Tibial artery (tissue), 4 donors: ENCODE data around the gene BMPR1B.

Source experiments
- DNase-seq, 2 donors: peaks; one replicate each; pipeline ENCODE4 v3.0.0-alpha.2; 2019
- H3K27ac ChIP-seq, 2 donors: fragments of 200-600 bp; sonication (generic) in 1 of 2; 1 replicate in 1 of 2; 2 replicates in 1 of 2; pipeline ENCODE4 v1.5.1; 2018 to 2019; ENCODE audit warnings: mild to moderate bottlenecking in 1 of 2
- H3K27me3 ChIP-seq, 2 donors: fragments of 200-600 bp; sonication (generic) in 1 of 2; one replicate each; pipeline versions ENCODE4 v1.5.1 to v1.6.0; 2016 to 2019
- H3K36me3 ChIP-seq, 3 donors: fragments of 200-600 bp; sonication (generic) in 2 of 3; one replicate each; pipeline ENCODE4 v1.5.1; 2016 to 2019; ENCODE audit warnings: mild to moderate bottlenecking in 2 of 3
- H3K4me1 ChIP-seq, 4 donors: fragments of 200-600 bp; sonication (generic) in 2 of 4; 1 replicate in 3 of 4; 2 replicates in 1 of 4; pipeline ENCODE4 v1.5.1; 2016 to 2019
- H3K4me3 ChIP-seq, 2 donors: fragments of 200-600 bp; sonication (generic) in 1 of 2; 1 replicate in 1 of 2; 2 replicates in 1 of 2; pipeline ENCODE4 v1.5.1; 2018 to 2019; ENCODE audit warnings: mild to moderate bottlenecking in 2 of 2
- H3K9me3 ChIP-seq, 3 donors: fragments of 200-600 bp; sonication (generic) in 1 of 3; one replicate each; pipeline ENCODE4 v1.5.1; 2016 to 2019
- intact Hi-C: fragments of 100-400 bp; cut with DNase I; formaldehyde crosslinking; loops from one replicate; pipeline ENCODE4 v1.15.0; 2023; ENCODE audit warnings: low total_unique reads
- TF ChIP-seq, protein P1 (sequence below), 2 experiments: fragments of 200-600 bp in 1 of 2; fragments of 450-650 bp in 1 of 2; IDR thresholded peaks; one replicate each; pipeline ENCODE4 v1.5.1; 2017 to 2019; ENCODE audit warnings: antibody characterized with exemption in 2 of 2, mild to moderate bottlenecking in 1 of 2, moderate library complexity in 1 of 2

Gene BMPR1B

DNA sequence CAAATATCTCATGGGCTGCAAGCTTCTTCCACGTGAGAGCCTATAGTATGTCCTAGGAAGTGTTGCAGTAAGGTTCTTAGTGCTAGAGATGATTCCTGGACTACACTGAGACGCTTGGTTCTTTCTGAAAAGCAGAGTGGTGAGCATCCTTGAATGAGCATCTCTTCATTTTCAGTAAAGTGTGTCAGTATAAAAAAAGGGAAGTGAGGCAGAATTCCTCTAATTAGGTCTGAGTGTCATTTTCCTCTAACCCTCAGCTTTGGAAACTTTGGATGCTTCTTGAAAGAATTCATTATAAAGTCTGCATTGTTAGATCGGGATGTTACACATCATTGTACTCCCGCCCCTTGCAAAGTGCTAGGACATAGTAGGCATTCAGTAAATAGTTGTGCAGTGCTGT is 5.2 kb downstream of the BMPR1B start:
- intact Hi-C loops = no loop called here
- Histone ChIP-seq H3K27me3 (no peaks in the 10 kb centered on the region), H3K36me3 (no peaks in the 10 kb centered on the region), H3K4me1 (peaks cover 0 to 6% (median 0%) of the 10 kb centered on the region in 4 donors), H3K4me3 (no peak overlapping the region), H3K27ac (no peak overlapping the region), H3K9me3 (no peaks in the 10 kb centered on the region)
- no peak for DNase-seq
- TF ChIP-seq, protein P1, sequence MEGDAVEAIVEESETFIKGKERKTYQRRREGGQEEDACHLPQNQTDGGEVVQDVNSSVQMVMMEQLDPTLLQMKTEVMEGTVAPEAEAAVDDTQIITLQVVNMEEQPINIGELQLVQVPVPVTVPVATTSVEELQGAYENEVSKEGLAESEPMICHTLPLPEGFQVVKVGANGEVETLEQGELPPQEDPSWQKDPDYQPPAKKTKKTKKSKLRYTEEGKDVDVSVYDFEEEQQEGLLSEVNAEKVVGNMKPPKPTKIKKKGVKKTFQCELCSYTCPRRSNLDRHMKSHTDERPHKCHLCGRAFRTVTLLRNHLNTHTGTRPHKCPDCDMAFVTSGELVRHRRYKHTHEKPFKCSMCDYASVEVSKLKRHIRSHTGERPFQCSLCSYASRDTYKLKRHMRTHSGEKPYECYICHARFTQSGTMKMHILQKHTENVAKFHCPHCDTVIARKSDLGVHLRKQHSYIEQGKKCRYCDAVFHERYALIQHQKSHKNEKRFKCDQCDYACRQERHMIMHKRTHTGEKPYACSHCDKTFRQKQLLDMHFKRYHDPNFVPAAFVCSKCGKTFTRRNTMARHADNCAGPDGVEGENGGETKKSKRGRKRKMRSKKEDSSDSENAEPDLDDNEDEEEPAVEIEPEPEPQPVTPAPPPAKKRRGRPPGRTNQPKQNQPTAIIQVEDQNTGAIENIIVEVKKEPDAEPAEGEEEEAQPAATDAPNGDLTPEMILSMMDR (IDR thresholded peaks at IDR 0.05) = no peak

DNA sequence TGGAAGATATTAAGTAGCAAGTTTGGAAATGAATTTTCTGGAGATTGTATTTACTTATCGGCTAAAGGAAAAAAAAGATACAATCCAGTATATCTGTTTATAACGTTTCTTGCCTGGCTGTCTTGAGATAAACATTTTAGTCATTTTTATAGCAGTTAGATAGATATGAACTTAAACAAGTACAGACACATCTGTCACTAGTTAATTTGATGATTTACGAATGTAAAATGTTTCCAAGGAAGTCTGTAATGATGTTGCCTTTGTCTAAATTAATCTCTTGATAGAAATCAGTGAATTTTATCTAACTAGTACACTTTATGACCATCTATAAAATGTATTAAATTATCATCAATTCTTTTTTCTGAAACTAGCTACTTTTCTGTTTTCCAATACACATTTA is 5.7 kb downstream of the BMPR1B start:
- Histone ChIP-seq H3K27ac (no peak overlapping the region), H3K9me3 (no peaks in the 10 kb centered on the region), H3K4me3 (no peak overlapping the region), H3K36me3 (no peaks in the 10 kb centered on the region), H3K27me3 (no peaks in the 10 kb centered on the region), H3K4me1 (peaks cover 0 to under 1% (median 0%) of the 10 kb centered on the region in 4 donors)
- intact Hi-C loops = no loop called here
- TF ChIP-seq, protein P1 (IDR thresholded peaks at IDR 0.05) = no peak
- no peak for DNase-seq

DNA sequence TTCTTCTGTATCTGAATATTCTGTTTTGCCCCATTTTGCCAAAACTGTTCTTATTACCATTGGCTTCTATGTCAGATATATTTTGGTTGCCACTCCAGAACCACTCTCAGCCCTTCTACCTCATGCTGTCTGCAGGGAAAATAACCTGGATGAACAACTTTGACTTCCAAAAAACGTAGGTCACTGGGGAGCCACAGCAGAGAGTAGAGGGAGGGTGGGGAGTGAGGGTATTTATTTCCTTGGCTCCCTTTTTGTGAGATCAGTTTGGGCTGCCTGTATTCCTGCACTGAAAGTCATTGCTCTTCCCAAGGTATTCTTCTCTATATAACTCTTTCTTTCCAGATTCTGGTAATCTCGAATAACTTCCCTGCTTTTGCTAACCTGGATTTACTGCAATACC is 6.3 kb downstream of the BMPR1B start:
- no peak for DNase-seq
- no peaks in the 10 kb centered on the region for H3K27me3 ChIP-seq
- H3K27ac ChIP-seq = no peak overlapping the region
- intact Hi-C loops = no loop called here
- no peaks in the 10 kb centered on the region for H3K4me1 ChIP-seq
- H3K4me3 ChIP-seq = no peak overlapping the region
- no peaks in the 10 kb centered on the region for H3K36me3 ChIP-seq
- no peaks in the 10 kb centered on the region for H3K9me3 ChIP-seq
- TF ChIP-seq, protein P1 (IDR thresholded peaks at IDR 0.05) = no peak

DNA sequence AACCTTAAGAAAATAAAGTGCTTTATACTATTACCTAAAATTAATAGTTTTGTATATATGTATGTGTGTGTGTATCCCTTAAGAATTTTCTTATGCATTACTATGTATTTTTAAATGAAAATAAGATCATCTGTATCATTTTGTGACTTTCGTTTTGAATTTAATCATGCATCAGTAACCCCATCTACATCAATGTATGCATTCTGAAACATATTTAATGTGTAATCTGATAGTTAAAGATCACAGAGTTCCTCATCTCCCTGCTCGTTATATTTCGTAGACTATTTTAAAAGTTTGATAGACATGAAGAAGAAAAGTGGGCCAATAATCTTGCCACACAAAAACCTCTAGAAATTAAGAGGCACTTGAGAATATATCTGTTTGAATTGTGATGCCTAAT is 7.4 kb downstream of the BMPR1B start:
- Histone ChIP-seq H3K27ac (no peak overlapping the region), H3K4me1 (no peaks in the 10 kb centered on the region), H3K4me3 (no peak overlapping the region), H3K9me3 (no peaks in the 10 kb centered on the region), H3K36me3 (no peaks in the 10 kb centered on the region), H3K27me3 (no peaks in the 10 kb centered on the region)
- TF ChIP-seq, protein P1 (IDR thresholded peaks at IDR 0.05) = no peak
- DNase-seq = no peak
- intact Hi-C loops = no loop called here

DNA sequence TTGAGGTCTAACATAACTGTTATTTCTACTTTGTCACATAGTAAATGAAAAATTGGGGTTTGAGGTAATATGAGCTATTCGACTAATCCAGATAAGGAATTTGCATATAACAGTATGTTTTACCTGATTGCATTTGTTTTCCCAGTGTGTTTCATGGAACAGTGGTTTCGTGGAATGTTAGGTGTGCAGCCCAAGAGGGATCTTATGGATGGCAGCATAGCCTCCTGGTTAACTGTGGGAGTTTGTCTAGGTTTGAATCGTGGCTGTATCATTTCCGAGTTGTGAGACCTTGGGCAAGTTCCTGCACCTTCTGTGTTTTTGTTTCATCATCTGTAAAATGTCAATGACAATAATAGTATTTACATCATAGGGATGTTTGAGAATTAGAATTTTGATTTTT is 7.9 kb downstream of the BMPR1B start:
- Histone ChIP-seq H3K4me1 (no peaks in the 10 kb centered on the region), H3K9me3 (no peaks in the 10 kb centered on the region), H3K4me3 (no peak overlapping the region), H3K27ac (no peak overlapping the region), H3K36me3 (no peaks in the 10 kb centered on the region), H3K27me3 (no peaks in the 10 kb centered on the region)
- intact Hi-C loops = no loop called here
- no peak for DNase-seq
- TF ChIP-seq, protein P1 (IDR thresholded peaks at IDR 0.05) = no peak

DNA sequence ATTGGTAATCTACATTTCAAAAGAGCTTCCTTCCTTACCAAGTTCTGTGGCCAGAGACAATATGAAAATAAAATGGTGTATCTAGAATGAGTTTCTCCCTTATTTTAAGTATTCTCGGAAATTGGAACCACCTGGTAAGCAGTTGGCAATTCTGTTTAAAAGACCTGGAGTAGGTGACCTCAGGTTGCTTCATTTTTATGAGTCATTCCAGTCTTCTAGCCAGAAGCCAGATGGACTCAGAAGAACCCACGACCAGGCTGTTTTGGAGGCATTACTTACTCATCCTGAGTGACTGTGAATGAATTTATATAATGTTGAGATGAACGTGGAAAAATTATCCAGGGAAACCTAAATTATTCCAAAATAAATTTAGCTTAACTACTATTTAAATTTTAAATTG is 9.1 kb downstream of the BMPR1B start:
- intact Hi-C loops = no loop called here
- no peak for DNase-seq
- TF ChIP-seq, protein P1 (IDR thresholded peaks at IDR 0.05) = no peak
- no peak overlapping the region for H3K27ac ChIP-seq
- H3K9me3 ChIP-seq = no peaks in the 10 kb centered on the region
- H3K4me3 ChIP-seq = no peak overlapping the region
- no peaks in the 10 kb centered on the region for H3K4me1 ChIP-seq
- no peaks in the 10 kb centered on the region for H3K36me3 ChIP-seq
- H3K27me3 ChIP-seq = no peaks in the 10 kb centered on the region
